AG09319 (cell line): ENCODE measurements around the gene RBM47.

ENCODE experiments used
- DNase-seq: peaks from one replicate; pipeline ENCODE4 v3.0.0-alpha.2; 2010; ENCODE audit warnings: low read depth; ENCODE audit errors: extremely low read depth
- CTCF ChIP-seq: IDR thresholded peaks from 2 replicates; pipeline ENCODE4 v1.5.1; 2011; ENCODE audit warnings: low read depth, mild to moderate bottlenecking, inconsistent platforms, low read length, moderate library complexity

RBM47 gene

DNA sequence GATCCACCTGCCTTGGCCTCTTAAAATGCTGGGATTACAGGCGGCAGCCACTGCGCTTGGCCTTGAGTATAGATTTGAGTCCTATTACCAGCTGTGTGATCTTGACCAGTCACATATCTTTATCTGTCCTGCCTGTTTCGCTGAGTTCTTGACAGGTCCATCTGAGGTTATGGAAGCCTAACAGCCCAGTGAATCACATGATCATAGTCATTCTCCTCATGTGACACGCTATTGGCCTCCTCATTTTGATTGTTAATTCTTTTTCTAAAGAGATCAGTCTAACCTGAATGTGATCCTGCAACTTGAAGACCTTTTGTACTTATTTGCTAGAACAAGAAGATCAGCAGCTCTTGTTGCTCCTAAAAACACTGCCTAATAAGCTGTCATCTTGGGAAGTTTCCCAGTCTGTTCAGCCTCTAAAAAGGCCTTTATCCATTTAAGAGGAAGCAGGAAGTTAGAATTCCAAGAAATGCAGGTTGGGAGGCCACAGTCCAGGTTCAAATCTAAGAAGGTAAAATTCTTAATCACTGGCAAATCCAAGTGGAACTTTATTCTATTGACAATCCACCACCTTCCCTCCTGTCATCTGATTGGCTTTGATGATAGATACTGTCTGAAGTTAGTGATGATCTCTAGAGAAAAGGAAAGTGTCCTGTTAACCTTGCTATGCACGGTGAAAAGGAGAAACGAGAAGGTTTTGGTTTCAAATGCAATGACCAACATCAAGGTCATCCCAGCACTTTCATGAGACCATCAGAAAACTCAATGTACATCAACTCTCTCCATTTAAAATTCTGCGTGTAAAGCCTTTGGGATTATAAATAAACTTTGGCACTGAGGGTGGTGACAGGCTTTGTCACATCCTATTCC is 207.6 kb downstream of the RBM47 start:
- DNase-seq = no peak
- TF ChIP-seq CTCF = no peak

DNA sequence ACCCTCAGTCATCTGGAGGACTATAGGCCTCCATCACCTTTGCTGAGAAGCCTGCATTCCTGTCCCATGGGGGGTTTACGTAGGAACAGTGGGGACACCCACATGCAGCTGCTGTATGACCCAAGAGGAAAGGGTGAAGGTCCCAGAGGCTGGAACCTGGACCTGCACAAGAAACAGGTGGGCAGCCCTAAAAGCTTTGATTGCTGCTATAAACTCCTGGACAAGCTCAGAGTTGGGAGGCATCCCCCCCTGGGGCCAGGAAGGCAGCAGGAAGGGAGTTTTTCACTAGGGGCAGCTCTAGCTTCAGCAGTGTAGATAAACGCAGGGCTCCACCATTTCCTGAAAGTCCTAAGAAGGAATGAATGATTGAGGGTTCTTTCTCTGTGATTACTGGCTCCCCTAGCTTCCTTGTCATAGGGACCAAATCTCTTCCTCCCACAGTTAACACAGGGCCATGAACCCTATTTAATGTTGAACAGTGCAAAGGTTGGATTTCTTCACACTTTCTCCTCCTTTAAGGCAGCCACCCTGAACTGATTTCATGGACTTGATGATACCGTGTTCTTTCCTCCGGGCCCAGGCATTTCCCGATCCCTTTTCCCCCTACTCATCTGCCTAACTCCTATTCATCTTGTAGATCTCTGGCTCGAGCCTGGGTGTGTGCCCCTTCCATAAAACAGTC is 210.3 kb downstream of the RBM47 start:
- no peak for DNase-seq
- no peak for TF ChIP-seq CTCF

DNA sequence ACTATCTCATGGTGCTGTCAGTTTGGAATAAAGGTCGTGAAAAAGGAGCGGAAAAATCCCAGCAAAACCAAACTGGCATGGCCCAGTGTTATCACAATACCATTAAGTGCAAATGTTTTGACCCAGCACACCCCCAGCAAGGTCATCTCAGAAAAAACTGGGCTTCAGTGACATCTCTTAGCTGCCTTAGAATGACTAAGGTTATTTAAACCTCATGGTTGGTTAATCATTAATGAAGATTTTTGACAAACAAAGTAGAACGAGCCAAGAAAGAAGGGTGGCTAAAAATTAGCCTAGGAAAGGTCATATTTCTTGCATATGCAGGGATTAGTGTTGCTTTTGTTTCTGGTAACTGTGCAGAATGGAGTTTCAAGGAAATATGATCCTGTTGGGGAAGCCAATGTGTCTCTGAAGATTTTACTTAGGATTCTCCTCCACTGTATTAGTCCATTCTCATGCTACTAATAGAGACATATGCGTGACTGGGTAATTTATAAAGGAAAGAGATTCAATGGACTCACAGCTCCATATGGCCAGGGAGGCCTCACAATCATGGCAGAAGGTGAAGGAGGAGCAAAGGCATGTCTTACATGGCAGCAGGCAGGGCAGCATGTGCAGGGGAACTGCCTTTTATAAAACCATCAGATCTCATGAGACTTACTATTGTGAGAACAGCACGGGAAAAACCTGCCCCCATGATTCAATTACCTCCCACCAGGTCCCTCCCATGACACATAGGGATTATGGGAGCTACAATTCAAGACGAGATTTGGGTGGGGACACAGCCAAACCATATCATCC is 211.0 kb downstream of the RBM47 start:
- DNase-seq = peak; percentile 7
- TF ChIP-seq CTCF = no peak

GRCh38 chr4:40417941-40418340 is 211.7 kb downstream of the RBM47 start:
- no peak for DNase-seq
- no peak for TF ChIP-seq CTCF

DNA sequence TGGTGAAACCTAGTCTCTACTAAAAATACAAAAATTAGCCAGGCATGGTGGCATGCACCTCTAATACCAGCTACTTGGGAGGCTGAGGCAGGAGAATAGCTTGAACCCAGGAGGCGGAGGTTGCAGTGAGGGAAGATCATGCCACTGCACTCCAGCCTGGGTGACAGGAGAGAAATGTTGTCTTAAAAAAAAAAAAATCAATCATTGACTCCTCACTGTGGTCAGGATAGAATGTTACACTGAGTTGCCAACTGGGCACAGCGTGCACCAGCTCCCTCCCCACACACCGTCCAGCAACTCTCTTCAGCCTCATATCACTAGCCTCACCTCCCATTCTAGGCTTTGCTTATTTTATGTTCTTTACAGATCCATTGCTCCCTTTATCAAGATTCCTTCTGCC is 215.0 kb downstream of the RBM47 start:
- TF ChIP-seq CTCF = no peak
- DNase-seq = no peak

GRCh38 chr4:40412866-40413795 is 216.5 kb downstream of the RBM47 start:
- DNase-seq = no peak
- no peak for TF ChIP-seq CTCF
